Stimulated activated CD4-positive, alpha-beta T cell treated with anti-CD3 and anti-CD28 coated beads, Interleukin-1b, Interleukin-23, amount 100 ng/mL, for 4 hours (primary cell): ENCODE measurements around the gene PCDHGB2.
"Not testable (repeated sequence)": the region's sequence is repeated elsewhere in the genome, so short reads cannot be mapped to it uniquely, and the experiment has no call there.

Source experiments
- DNase-seq, 2 donors: peaks; one replicate each; pipeline ENCODE4 v3.0.0-alpha.2; 2020; ENCODE audit warnings: low read depth in 2 of 2

The PCDHGB2 gene

DNA sequence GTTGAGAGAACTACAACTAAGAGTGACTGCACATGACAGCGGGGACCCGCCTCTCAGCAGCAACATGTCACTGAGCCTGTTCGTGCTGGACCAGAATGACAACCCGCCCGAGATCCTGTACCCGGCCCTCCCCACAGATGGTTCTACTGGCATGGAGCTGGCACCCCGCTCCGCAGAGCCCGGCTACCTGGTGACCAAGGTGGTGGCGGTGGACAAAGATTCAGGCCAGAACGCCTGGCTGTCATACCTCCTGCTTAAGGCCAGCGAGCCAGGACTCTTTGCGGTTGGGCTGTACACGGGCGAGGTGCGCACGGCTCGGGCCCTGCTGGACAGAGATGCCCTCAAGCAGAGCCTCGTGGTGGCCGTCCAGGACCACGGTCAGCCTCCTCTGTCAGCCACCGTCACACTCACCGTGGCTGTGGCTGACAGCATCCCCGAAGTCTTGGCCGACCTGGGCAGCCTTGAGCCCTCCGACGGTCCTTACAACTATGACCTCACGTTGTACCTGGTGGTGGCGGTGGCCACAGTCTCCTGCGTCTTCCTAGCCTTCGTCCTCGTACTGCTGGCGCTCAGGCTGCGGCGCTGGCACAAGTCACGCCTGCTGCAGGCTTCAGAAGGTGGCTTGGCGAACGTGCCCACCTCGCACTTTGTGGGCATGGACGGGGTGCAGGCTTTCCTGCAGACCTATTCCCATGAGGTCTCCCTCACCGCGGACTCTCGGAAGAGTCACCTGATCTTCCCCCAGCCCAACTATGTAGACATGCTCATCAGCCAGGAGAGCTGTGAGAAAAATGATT lies 24.9 kb downstream of the PCDHGB2 start:
- no peak for DNase-seq

GRCh38 chr5:141387557-141388311 lies 27.9 kb downstream of the PCDHGB2 start, which contains the start of gene PCDHGB4:
TSS of gene PCDHGB4 (plus strand) at chr5:141387698. CDS start at chr5:141387885, 187 bp downstream.
- DNase-seq, result not testable (repeated sequence)

DNA sequence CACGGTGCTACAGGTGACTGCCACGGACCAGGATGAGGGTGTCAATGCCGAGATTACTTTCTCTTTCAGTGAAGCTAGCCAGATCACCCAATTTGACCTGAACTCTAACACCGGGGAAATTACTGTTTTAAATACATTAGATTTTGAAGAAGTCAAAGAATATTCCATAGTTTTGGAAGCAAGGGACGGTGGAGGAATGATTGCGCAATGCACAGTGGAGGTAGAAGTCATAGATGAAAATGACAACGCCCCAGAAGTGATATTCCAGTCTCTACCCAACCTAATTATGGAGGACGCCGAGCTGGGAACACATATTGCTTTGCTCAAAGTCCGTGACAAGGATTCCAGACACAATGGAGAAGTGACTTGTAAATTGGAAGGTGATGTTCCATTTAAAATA lies 28.9 kb downstream of the PCDHGB2 start:
- no peak for DNase-seq

DNA sequence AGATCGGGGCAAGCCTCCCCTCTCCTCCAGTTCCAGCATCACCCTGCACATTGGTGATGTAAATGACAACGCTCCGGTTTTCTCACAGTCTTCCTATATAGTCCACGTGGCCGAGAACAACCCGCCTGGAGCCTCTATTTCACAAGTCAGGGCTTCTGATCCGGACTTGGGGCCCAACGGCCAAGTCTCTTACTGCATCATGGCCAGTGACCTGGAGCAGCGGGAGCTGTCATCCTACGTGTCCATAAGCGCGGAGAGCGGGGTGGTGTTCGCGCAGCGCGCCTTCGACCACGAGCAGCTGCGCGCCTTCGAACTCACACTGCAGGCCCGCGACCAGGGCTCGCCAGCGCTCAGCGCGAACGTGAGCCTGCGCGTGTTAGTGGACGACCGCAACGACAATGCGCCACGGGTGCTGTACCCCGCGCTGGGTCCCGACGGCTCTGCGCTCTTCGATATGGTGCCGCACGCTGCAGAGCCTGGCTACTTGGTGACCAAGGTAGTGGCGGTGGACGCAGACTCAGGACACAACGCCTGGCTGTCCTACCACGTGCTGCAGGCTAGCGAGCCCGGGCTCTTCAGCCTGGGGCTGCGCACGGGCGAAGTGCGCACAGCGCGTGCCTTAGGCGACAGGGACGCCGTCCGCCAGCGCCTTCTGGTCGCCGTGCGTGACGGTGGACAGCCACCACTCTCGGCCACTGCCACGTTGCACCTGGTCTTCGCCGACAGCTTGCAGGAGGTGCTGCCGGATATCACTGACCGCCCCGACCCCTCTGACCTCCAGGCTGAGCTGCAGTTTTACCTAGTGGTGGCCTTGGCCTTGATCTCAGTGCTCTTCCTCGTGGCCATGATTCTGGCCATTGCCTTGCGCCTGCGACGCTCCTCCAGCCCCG lies 29.6 kb downstream of the PCDHGB2 start:
- DNase-seq, result no peak

DNA sequence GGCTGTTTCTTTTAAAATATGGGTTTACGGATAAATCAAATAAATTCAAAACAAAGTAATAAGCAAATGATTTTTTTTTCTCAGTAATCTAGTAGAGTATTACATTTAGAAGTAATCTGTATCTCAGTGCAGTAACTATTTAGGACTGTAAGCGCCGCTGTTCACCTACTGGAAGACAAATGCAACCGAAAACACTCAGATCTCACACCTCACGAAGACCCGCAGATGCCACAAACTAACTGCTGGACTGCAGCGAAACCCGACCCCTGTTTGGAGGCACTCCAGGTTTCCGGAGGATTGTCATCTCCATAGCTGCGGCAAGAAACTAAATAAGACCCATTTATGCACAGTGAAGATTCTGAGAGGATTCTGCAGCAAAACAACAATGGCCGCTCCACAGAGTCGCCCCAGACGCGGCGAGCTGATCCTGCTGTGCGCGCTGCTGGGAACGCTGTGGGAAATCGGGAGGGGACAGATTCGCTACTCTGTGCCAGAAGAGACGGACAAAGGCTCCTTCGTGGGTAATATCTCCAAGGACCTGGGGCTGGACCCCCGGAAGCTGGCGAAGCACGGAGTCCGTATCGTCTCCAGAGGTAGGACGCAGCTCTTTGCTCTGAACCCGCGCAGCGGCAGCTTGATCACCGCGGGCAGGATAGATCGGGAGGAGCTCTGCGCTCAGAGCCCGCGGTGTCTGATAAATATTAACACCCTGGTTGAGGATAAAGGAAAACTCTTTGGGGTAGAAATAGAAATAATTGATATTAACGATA lies 32.8 kb downstream of the PCDHGB2 start, which contains the start of gene PCDHGA8:
TSS of gene PCDHGA8 (plus strand) at position 205 of the 770 bp plus-strand sequence. CDS start at position 386, 181 bp downstream.
- no peak for DNase-seq

DNA sequence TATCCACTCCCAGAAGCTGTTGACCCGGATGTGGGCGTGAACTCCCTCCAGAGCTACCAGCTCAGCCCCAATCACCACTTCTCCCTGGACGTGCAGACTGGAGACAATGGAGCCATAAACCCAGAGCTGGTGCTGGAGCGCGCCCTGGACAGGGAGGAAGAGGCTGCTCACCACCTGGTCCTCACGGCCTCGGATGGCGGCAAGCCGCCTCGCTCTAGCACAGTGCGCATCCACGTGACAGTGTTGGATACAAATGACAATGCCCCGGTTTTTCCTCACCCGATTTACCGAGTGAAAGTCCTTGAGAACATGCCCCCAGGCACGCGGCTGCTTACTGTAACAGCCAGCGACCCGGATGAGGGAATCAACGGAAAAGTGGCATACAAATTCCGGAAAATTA lies 33.5 kb downstream of the PCDHGB2 start:
- DNase-seq, result no peak

GRCh38 chr5:141394401-141395187 lies 34.8 kb downstream of the PCDHGB2 start:
- not testable (repeated sequence) for DNase-seq

DNA sequence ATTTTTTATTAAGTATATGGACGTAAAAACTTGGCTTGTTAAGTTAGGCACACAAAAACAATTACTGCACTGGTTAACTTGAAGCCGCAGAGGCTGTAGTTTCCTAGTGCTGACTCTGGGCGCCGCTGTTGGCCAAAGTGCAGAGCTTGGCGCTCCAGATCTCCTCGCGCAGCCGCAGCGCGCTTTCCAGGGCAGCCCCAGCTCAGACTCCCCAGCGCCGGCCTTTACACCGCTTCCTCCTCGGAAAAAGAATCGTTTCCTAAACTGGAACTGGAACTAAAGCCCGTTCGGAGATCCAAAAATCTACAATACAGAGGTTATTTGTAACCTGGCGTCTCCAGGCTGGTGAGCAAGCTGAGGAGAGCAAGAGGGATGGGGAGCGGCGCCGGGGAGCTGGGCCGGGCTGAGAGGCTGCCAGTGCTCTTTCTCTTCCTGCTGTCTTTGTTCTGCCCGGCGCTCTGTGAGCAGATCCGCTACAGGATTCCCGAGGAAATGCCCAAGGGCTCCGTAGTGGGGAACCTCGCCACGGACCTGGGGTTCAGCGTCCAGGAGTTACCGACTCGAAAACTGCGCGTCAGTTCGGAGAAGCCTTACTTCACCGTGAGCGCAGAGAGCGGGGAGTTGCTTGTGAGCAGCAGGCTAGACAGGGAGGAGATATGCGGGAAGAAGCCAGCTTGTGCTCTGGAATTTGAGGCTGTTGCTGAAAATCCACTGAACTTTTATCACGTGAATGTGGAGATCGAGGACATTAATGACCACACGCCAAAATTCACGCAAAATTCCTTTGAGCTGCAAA lies 38.2 kb downstream of the PCDHGB2 start, which contains the start of gene PCDHGB5:
TSS of gene PCDHGB5 (plus strand) at position 192 of the 796 bp plus-strand sequence. CDS start at position 373, 181 bp downstream.
- DNase-seq, result peak in 1 of 2 donors; percentile 24

- no peak for DNase-seq
Measured at GRCh38 chr5:141398608-141399007, 38.8 kb downstream of the PCDHGB2 start.

DNA sequence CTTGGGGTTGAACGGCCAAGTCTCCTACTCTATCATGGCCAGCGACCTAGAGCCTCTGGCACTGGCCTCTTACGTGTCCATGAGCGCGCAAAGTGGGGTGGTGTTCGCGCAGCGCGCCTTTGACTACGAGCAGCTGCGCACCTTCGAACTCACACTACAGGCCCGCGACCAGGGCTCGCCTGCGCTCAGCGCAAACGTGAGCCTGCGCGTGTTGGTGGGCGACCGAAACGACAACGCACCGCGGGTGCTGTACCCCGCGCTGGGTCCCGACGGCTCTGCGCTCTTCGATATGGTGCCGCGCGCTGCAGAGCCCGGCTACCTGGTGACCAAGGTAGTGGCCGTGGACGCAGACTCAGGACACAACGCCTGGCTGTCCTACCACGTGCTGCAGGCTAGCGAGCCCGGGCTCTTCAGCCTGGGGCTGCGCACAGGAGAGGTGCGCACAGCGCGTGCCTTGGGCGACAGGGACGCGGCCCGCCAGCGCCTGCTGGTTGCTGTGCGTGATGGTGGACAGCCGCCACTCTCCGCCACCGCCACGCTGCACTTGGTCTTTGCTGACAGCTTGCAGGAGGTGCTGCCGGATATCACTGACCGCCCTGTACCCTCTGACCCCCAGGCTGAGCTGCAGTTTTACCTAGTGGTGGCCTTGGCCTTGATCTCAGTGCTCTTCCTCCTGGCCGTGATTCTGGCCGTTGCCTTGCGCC lies 39.9 kb downstream of the PCDHGB2 start:
- no peak for DNase-seq

- no peak for DNase-seq
Measured at GRCh38 chr5:141402553-141403243, 42.9 kb downstream of the PCDHGB2 start, which contains the start of gene PCDHGA9. TSS of gene PCDHGA9 (plus strand) at chr5:141402778. CDS start at chr5:141402953, 175 bp downstream.

- DNase-seq, result no peak
Measured at GRCh38 chr5:141403387-141403786, 43.6 kb downstream of the PCDHGB2 start.

DNA sequence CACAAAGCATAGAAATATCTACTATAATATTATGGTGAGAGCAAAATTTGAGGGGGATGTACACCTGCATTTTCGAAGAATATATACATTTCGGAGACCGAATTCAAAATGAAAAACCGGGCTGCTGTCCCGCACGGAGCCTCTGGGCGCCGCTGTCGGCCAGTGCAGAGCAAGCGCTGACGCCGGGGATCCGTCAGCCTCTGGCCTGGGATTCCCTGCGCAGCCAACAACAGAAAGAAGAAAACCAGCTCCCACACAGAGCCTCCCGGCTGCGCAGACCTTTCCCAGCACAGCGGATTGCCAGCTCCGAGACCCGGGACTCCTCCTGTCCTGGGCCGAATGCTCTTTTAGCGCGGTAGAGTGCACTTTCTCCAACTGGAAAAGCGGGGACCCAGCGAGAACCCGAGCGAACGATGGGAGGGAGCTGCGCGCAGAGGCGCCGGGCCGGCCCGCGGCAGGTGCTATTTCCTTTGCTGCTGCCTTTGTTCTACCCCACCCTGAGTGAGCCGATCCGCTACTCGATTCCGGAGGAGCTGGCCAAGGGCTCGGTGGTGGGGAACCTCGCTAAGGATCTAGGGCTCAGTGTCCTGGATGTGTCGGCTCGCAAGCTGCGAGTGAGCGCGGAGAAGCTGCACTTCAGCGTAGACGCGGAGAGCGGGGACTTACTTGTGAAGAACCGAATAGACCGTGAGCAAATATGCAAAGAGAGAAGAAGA lies 48.2 kb downstream of the PCDHGB2 start, which contains the start of gene PCDHGB6:
TSS of gene PCDHGB6 (plus strand) at position 232 of the 716 bp plus-strand sequence. CDS start at position 414, 182 bp downstream.
- DNase-seq, result peak in 1 of 2 donors; percentile 44

DNA sequence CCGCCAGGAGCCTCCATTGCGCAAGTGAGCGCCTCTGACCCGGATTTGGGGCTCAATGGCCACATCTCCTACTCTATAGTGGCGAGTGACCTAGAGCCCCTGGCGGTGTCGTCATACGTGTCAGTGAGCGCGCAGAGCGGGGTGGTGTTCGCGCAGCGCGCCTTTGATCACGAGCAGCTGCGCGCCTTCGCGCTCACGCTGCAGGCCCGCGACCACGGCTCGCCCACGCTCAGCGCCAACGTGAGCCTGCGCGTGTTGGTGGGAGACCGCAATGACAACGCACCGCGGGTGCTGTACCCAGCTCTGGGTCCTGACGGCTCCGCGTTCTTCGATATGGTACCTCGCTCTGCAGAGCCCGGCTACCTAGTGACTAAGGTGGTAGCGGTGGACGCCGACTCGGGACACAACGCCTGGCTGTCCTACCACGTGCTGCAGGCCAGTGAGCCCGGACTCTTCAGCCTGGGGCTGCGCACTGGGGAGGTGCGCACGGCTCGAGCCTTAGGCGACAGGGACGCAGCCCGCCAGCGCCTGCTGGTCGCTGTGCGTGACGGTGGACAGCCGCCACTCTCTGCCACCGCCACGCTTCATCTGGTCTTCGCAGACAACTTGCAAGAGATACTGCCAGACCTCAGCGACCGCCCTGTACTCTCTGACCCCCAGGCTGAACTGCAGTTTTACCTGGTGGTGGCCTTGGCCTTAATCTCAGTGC lies 50.0 kb downstream of the PCDHGB2 start:
- DNase-seq, result no peak

GRCh38 chr5:141411575-141411974 lies 51.8 kb downstream of the PCDHGB2 start:
- no peak for DNase-seq
